DOHH2 (cell line): ENCODE data around the gene CCNYL1.

Experiments
- H3F3A ChIP-seq: fragments of 200-600 bp; sonication (generic), shearing (Covaris generic); 2 replicates; pipeline ENCODE4 v1.6.0; 2016; ENCODE audit warnings: antibody characterized with exemption, mild to moderate bottlenecking; ENCODE audit not compliant: control insufficient read depth, insufficient read depth
- H3K27ac ChIP-seq: fragments of 200-600 bp; sonication (generic); 2 replicates; pipeline ENCODE4 v1.5.1; 2014; ENCODE audit warnings: low read depth, mild to moderate bottlenecking, low read length, moderate library complexity
- H3K27me3 ChIP-seq: fragments of 200-600 bp; sonication (generic); 2 replicates; pipeline ENCODE4 v1.6.1; 2014; ENCODE audit warnings: mild to moderate bottlenecking, low read length, mixed read lengths; ENCODE audit not compliant: control insufficient read depth
- H3K36me3 ChIP-seq: fragments of 200-600 bp; sonication (generic); 2 replicates; pipeline ENCODE4 v1.6.1; 2014; ENCODE audit warnings: mild to moderate bottlenecking, low read length, moderate library complexity, mixed read lengths; ENCODE audit not compliant: control insufficient read depth
- H3K4me1 ChIP-seq: fragments of 200-600 bp; sonication (generic); 2 replicates; pipeline ENCODE4 v1.6.1; 2014; ENCODE audit warnings: mild to moderate bottlenecking, low read length, mixed read lengths; ENCODE audit not compliant: control insufficient read depth
- H3K4me2 ChIP-seq: fragments of 200-600 bp; sonication (generic); 2 replicates; pipeline ENCODE4 v1.6.0; 2014; ENCODE audit warnings: mild to moderate bottlenecking, low read length, moderate library complexity
- H3K4me3 ChIP-seq: fragments of 200-600 bp; sonication (generic); 2 replicates; pipeline ENCODE4 v1.5.1; 2014; ENCODE audit warnings: mild to moderate bottlenecking, low read length, mixed read lengths
- H3K79me2 ChIP-seq: fragments of 200-600 bp; sonication (generic); 2 replicates; pipeline ENCODE4 v1.6.1; 2014; ENCODE audit warnings: mild to moderate bottlenecking, low read length, mixed read lengths; ENCODE audit not compliant: control insufficient read depth
- H3K9me2 ChIP-seq: fragments of 200-600 bp; sonication (generic); replicated peaks from 2 replicates; pipeline ENCODE4 v1.6.1; 2014; ENCODE audit warnings: mild to moderate bottlenecking, low read length, mixed read lengths; ENCODE audit not compliant: control insufficient read depth
- H3K9me3 ChIP-seq: fragments of 200-600 bp; sonication (generic); 2 replicates; pipeline ENCODE4 v1.6.1; 2014; ENCODE audit warnings: antibody characterized with exemption, low read length, mixed read lengths; ENCODE audit not compliant: control insufficient read depth, insufficient read depth
- H4K20me1 ChIP-seq: fragments of 200-600 bp; sonication (generic); 2 replicates; pipeline ENCODE4 v1.6.0; 2014; ENCODE audit warnings: low read depth, mild to moderate bottlenecking, antibody characterized with exemption, low read length, moderate library complexity; ENCODE audit not compliant: control insufficient read depth, insufficient read depth
- CTCF ChIP-seq: fragments of 200-600 bp; sonication (generic); IDR thresholded peaks from one replicate; pipeline ENCODE4 v1.5.1; 2014; ENCODE audit warnings: antibody characterized with exemption, mild to moderate bottlenecking, low read depth, low read length; ENCODE audit not compliant: poor library complexity, severe bottlenecking
- EZH2phosphoT487 ChIP-seq: fragments of 200-600 bp; sonication (generic); IDR thresholded peaks from 2 replicates; pipeline ENCODE4 v1.6.1; 2017; ENCODE audit warnings: borderline replicate concordance, mild to moderate bottlenecking, antibody characterized with exemption, low read length, moderate library complexity, mixed read lengths

Gene CCNYL1

GRCh38 chr2:207790898-207791297 is 79.5 kb downstream of the CCNYL1 start:
- Histone ChIP-seq H3K36me3 (no peaks in the 10 kb centered on the region), H4K20me1 (no peaks in the 10 kb centered on the region), H3K27ac (no peak overlapping the region), H3K79me2 (no peaks in the 10 kb centered on the region), H3K27me3 (0 out of 2 replicates have a peak, but pooled peaks cover 2% of the 10 kb centered on the region), H3K9me3 (no peaks in the 10 kb centered on the region), H3K4me3 (no peak overlapping the region), H3K4me1 (peaks cover 4% of the 10 kb centered on the region), H3K9me2 (no peaks in the 10 kb centered on the region), H3F3A (no peaks in the 10 kb centered on the region), H3K4me2 (no peak overlapping the region)
- no peak for TF ChIP-seq CTCF

GRCh38 chr2:207791579-207792243 is 80.3 kb downstream of the CCNYL1 start:
- H4K20me1 ChIP-seq, result no peaks in the 10 kb centered on the region
- H3K4me3 ChIP-seq, result no peak overlapping the region
- no peaks in the 10 kb centered on the region for H3K79me2 ChIP-seq
- H3K27me3 ChIP-seq, result 0 out of 2 replicates have a peak, but pooled peaks cover 2% of the 10 kb centered on the region
- H3K27ac ChIP-seq, result no peak overlapping the region
- H3K4me2 ChIP-seq, result no peak overlapping the region
- no peak for TF ChIP-seq EZH2phosphoT487
- no peak for TF ChIP-seq CTCF
- no peaks in the 10 kb centered on the region for H3K9me2 ChIP-seq
- H3F3A ChIP-seq, result no peaks in the 10 kb centered on the region
- H3K9me3 ChIP-seq, result no peaks in the 10 kb centered on the region
- no peaks in the 10 kb centered on the region for H3K36me3 ChIP-seq
- peaks cover 4% of the 10 kb centered on the region for H3K4me1 ChIP-seq

- H3K36me3 ChIP-seq, result no peaks in the 10 kb centered on the region
- H3F3A ChIP-seq, result no peaks in the 10 kb centered on the region
- peaks cover 4% of the 10 kb centered on the region for H3K4me1 ChIP-seq
- H3K27ac ChIP-seq, result no peak overlapping the region
- no peak overlapping the region for H3K4me3 ChIP-seq
- TF ChIP-seq EZH2phosphoT487, result no peak
- TF ChIP-seq CTCF, result no peak
- H3K27me3 ChIP-seq, result 0 out of 2 replicates have a peak, but pooled peaks cover 2% of the 10 kb centered on the region
- no peaks in the 10 kb centered on the region for H3K9me2 ChIP-seq
- no peaks in the 10 kb centered on the region for H3K9me3 ChIP-seq
- H3K4me2 ChIP-seq, result peak overlapping the region; percentile 39
- H4K20me1 ChIP-seq, result no peaks in the 10 kb centered on the region
- no peaks in the 10 kb centered on the region for H3K79me2 ChIP-seq
Observed at GRCh38 chr2:207792244-207792785, 80.9 kb downstream of the CCNYL1 start.
